MM.1S (cell line): ENCODE data around the gene AMPH.

Source experiments
- EZH2 ChIP-seq: fragments of 300-600 bp; sonication (generic); optimal IDR thresholded peaks from 2 replicates; pipeline ENCODE3; 2017; ENCODE audit warnings: low read depth, mild to moderate bottlenecking, antibody characterized with exemption, low read length, mixed read lengths
- TF ChIP-seq, protein P1 (sequence below): fragments of 300-600 bp; sonication (generic); IDR thresholded peaks from 2 replicates; pipeline ENCODE4 v1.5.1; 2016; ENCODE audit warnings: antibody characterized with exemption, low read length, mixed read lengths

DNA sequence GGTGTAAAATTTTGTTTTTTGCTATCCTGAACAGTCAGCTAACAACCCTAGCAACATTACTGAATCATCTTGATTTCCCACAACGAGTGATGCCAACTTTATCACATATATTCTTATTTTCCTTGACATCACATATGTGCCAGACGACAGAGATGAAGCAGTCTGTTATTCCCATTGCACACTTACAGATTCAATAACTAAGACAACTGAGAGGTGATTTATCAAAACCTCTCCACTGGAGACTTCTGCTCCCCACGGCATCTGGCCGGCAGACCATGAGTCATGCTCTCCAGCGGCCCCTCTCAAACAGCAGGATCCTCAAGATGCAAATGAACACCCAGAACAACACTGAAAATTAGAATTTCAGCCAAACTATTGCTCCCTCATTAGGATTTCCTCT, 57.1 kb downstream of the AMPH start:
- TF ChIP-seq, protein P1, sequence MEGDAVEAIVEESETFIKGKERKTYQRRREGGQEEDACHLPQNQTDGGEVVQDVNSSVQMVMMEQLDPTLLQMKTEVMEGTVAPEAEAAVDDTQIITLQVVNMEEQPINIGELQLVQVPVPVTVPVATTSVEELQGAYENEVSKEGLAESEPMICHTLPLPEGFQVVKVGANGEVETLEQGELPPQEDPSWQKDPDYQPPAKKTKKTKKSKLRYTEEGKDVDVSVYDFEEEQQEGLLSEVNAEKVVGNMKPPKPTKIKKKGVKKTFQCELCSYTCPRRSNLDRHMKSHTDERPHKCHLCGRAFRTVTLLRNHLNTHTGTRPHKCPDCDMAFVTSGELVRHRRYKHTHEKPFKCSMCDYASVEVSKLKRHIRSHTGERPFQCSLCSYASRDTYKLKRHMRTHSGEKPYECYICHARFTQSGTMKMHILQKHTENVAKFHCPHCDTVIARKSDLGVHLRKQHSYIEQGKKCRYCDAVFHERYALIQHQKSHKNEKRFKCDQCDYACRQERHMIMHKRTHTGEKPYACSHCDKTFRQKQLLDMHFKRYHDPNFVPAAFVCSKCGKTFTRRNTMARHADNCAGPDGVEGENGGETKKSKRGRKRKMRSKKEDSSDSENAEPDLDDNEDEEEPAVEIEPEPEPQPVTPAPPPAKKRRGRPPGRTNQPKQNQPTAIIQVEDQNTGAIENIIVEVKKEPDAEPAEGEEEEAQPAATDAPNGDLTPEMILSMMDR: no peak
- TF ChIP-seq EZH2: no peak
